Brain microvascular endothelial cell (primary cell): ENCODE measurements around the gene GSAP.
A peak's percentile ranks its signal among the peaks of the same experiment; 100 is the strongest.

Source experiments
- DNase-seq: peaks from one replicate; pipeline ENCODE4 v3.0.0-alpha.2; 2020
- H3K27ac ChIP-seq: fragments of 250-450 bp; sonication (Bioruptor Pico); 2 replicates; pipeline ENCODE4 v1.5.1; 2020; ENCODE audit warnings: mild to moderate bottlenecking, moderate library complexity
- H3K27me3 ChIP-seq: fragments of 250-450 bp; sonication (Bioruptor Pico); replicated peaks from 2 replicates; pipeline ENCODE4 v1.5.1; 2020; ENCODE audit warnings: mild to moderate bottlenecking
- H3K36me3 ChIP-seq: fragments of 250-450 bp; sonication (Bioruptor Pico); replicated peaks from 2 replicates; pipeline ENCODE4 v1.5.1; 2020; ENCODE audit warnings: mild to moderate bottlenecking
- H3K4me3 ChIP-seq: 2 replicates; pipeline ENCODE4 v1.5.1; 2011; ENCODE audit warnings: low read depth, mild to moderate bottlenecking, control low read depth, low read length, moderate library complexity
- CTCF ChIP-seq: IDR thresholded peaks from 2 replicates; pipeline ENCODE4 v1.5.1; 2011; ENCODE audit warnings: low read depth, mild to moderate bottlenecking, moderate library complexity, low read length, control low read depth, inconsistent platforms; ENCODE audit errors: missing control alignments
- in situ Hi-C: cut with HindIII; loops from 2 replicates; pipeline ENCODE4 v1.10.0; 2017; ENCODE audit warnings: low sequenced_read_pairs, low pct_ligation_motif_present

GSAP gene

DNA sequence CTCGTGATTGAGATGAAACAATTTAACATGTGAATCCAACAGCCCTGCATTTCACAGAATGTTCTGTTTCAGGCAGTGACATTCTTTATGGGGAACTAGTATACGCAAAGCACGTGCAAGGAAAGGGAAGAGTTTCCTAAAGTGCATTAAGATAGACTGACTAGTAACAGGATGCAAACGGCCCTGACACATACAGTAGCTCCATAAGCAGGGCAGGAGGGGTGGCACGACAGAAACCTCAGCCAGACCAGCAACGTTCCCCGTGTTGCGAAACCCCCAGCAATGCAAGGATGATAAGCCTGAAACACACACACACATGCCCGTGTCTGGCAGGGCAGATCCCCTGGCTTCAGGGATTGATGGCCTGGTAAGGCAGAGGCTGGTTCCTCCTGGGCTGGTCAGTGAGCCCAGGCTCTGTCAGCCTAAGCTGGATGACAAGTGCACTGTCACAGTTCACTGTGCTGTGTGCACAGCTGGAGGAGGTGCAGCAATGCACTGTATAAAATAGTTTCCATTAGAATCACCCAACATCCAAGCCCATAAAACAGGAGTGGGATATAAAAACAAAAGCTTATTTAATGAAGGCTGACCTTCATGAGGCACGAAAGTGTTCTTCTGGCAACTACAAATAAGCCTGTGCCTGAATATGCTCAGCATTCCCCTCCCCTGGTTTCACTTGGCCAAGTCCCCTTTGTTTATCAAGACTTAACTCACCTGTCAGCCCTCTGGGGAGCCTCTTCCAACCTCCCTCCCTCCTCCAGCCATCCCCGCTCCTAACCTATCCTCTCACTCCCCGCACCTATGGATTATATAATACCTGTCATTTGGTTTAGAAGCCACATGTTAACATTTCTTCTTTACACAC lies 88.8 kb downstream of the GSAP start:
- Histone ChIP-seq H3K36me3 (no peaks in the 10 kb centered on the region), H3K27me3 (no peaks in the 10 kb centered on the region), H3K27ac (no peak overlapping the region), H3K4me3 (no peak overlapping the region)
- DNase-seq = peak; percentile 72
- in situ Hi-C loops = no loop called here
- TF ChIP-seq CTCF = no peak

- H3K4me3 ChIP-seq = no peak overlapping the region
- no peaks in the 10 kb centered on the region for H3K27me3 ChIP-seq
- in situ Hi-C loops = no loop called here
- no peak for TF ChIP-seq CTCF
- DNase-seq = peak; percentile 25
- no peak overlapping the region for H3K27ac ChIP-seq
- no peaks in the 10 kb centered on the region for H3K36me3 ChIP-seq
Measured at GRCh38 chr7:77326131-77326530, 90.0 kb downstream of the GSAP start.

DNA sequence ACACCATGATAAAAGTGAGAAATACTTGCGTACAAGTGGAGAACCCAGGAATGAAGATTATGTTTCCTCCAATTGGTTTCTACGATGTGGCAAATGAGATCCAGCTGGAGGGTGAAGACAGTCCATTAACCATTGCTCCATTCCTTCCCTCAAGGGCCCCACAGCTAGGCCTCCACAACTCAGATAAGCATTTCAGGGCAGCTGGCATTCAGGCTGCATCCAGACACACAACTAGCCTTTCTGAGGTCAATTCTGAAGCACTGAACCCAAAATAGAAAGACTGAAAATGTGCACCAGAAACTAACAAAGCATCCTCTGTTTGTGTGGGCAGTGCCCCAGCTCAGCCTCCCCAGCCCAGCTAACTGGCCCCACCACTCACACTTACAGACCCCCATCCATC lies 94.8 kb downstream of the GSAP start:
- no peak for TF ChIP-seq CTCF
- in situ Hi-C loops = no loop called here
- no peak overlapping the region for H3K4me3 ChIP-seq
- H3K27ac ChIP-seq = no peak overlapping the region
- no peaks in the 10 kb centered on the region for H3K36me3 ChIP-seq
- H3K27me3 ChIP-seq = no peaks in the 10 kb centered on the region
- DNase-seq = no peak

GRCh38 chr7:77320714-77321113 lies 95.4 kb downstream of the GSAP start:
- H3K36me3 ChIP-seq = no peaks in the 10 kb centered on the region
- H3K27ac ChIP-seq = no peak overlapping the region
- no peak for TF ChIP-seq CTCF
- in situ Hi-C loops = no loop called here
- H3K4me3 ChIP-seq = no peak overlapping the region
- DNase-seq = no peak
- H3K27me3 ChIP-seq = no peaks in the 10 kb centered on the region

DNA sequence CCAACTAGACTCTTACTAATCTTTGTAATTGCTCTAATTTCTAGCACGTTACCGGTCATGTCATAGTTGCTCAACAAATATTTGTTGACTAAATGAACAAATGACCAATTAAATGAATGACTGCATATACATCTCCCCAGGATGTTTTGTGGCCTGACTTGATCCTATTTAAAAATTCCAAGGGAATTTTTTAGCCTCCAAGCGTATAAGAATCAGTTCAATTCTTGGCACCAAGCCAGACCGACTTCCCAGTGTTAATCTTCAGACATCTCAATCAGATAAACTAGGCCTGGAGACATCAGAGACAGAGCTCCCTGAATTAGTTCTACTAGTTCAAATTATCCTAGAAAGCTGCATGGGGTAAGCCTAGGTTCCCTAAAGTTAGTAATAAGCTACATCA lies 96.0 kb downstream of the GSAP start:
- no peak for TF ChIP-seq CTCF
- H3K27ac ChIP-seq = no peak overlapping the region
- H3K4me3 ChIP-seq = no peak overlapping the region
- in situ Hi-C loops = no loop called here
- H3K27me3 ChIP-seq = no peaks in the 10 kb centered on the region
- no peak for DNase-seq
- no peaks in the 10 kb centered on the region for H3K36me3 ChIP-seq

DNA sequence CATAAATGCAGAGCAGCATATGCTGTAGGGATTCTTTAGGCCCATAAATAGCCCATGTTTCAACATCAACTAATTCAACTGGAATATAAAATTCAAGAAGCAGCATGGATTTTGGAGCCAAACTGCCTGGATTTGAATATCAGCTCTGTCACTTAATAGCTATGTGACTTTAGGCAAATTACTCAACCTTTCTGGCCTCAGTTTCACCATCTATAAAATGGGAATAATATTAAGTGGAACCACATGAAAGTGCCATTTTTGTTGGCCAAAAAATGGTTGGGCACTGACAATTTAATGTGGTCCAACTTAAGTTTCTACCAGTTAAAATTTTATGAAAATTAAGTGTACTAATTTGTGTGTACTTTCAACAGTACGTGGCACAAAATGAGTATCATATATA lies 98.1 kb downstream of the GSAP start:
- Histone ChIP-seq H3K36me3 (no peaks in the 10 kb centered on the region), H3K27me3 (no peaks in the 10 kb centered on the region), H3K27ac (no peak overlapping the region), H3K4me3 (no peak overlapping the region)
- TF ChIP-seq CTCF = no peak
- in situ Hi-C loops = no loop called here
- no peak for DNase-seq
